ENCODE results near the gene LIN7C. TPM values are rescaled to one million over a fixed set of nuclear protein-coding genes. Genes with fewer than 3 reads are reported as not detected.
A peak's percentile ranks its signal among the peaks of the same experiment; 100 is the strongest.

Gene LIN7C
- total and polyA plus RNA-seq, 9 of the 15 experiments (the other 6 are each of a cell fraction or from before 2014, with no cell fraction given): 10.8 to 52.7 (median 21.5) TPM

GRCh38 chr11:27506200-27507182 is at the start of gene LIN7C (continued):
- TF ChIP-seq, protein P1, sequence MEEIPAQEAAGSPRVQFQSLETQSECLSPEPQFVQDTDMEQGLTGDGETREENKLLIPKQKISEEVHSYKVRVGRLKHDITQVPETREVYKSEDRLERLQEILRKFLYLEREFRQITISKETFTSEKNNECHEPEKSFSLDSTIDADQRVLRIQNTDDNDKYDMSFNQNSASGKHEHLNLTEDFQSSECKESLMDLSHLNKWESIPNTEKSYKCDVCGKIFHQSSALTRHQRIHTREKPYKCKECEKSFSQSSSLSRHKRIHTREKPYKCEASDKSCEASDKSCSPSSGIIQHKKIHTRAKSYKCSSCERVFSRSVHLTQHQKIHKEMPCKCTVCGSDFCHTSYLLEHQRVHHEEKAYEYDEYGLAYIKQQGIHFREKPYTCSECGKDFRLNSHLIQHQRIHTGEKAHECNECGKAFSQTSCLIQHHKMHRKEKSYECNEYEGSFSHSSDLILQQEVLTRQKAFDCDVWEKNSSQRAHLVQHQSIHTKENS (CRISPR knock-in tag; IDR thresholded peaks at IDR 0.05): no peak
- TF ChIP-seq GTF2F1 (IDR thresholded peaks at IDR 0.05; ENCODE audit: low read depth, low read length) (0 out of 2 replicates have a peak, but pooled peaks have one; percentile 71), MXI1 (IDR thresholded peaks at IDR 0.05; ENCODE audit: low read depth, low read length) (0 out of 2 replicates have a peak, but pooled peaks have one; percentile 3), RHOXF2B (CRISPR knock-in tag; conservative IDR thresholded peaks at IDR 0.05) (peak; percentile 38; the same call in 1 of the 2 replicates), RBM17 (IDR thresholded peaks at IDR 0.05; ENCODE audit: borderline replicate concordance, low read depth, low read length) (no peak), CBX5 (IDR thresholded peaks at IDR 0.05; ENCODE audit: borderline replicate concordance, low read depth) (no peak), ZNF311 (CRISPR knock-in tag; IDR thresholded peaks at IDR 0.05) (no peak), NFYB (IDR thresholded peaks at IDR 0.05; ENCODE audit: extremely low read depth, insufficient read length) (no peak), EZH2 (IDR thresholded peaks at IDR 0.05; ENCODE audit: borderline replicate concordance, low read depth, low read length) (no peak), BCOR (IDR thresholded peaks at IDR 0.05) (peak; percentile 50), KLF13 (tag; IDR thresholded peaks at IDR 0.05; ENCODE audit: borderline replicate concordance, low read depth) (peak; percentile 55; the same call in 1 of the 2 replicates), MYC (IDR thresholded peaks at IDR 0.05; ENCODE audit: low read depth, low read length) (peak; percentile 46), MYC (CRISPR knock-in tag; IDR thresholded peaks at IDR 0.05; ENCODE audit: borderline replicate concordance, low read depth) (no peak; the same call in 1 of the 2 replicates), CHD1 (IDR thresholded peaks at IDR 0.05; ENCODE audit: low read length) (peak; percentile 73), RCOR1 (IDR thresholded peaks at IDR 0.05; ENCODE audit: borderline replicate concordance in 1 of 2, low read depth in 2 of 2, low read length in 2 of 2) (0 out of 4 replicates have a peak, but pooled peaks of 1 of the 2 experiments have one; percentile 0), SAFB2 (IDR thresholded peaks at IDR 0.05; ENCODE audit: borderline replicate concordance, low read depth, low read length, severe bottlenecking) (no peak), POLR2A (conservative IDR thresholded peaks at IDR 0.05) (peak; percentile 98)
- TF ChIP-seq, protein P2, sequence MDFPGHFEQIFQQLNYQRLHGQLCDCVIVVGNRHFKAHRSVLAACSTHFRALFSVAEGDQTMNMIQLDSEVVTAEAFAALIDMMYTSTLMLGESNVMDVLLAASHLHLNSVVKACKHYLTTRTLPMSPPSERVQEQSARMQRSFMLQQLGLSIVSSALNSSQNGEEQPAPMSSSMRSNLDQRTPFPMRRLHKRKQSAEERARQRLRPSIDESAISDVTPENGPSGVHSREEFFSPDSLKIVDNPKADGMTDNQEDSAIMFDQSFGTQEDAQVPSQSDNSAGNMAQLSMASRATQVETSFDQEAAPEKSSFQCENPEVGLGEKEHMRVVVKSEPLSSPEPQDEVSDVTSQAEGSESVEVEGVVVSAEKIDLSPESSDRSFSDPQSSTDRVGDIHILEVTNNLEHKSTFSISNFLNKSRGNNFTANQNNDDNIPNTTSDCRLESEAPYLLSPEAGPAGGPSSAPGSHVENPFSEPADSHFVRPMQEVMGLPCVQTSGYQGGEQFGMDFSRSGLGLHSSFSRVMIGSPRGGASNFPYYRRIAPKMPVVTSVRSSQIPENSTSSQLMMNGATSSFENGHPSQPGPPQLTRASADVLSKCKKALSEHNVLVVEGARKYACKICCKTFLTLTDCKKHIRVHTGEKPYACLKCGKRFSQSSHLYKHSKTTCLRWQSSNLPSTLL (IDR thresholded peaks at IDR 0.05): no peak
- TF ChIP-seq, protein P3, sequence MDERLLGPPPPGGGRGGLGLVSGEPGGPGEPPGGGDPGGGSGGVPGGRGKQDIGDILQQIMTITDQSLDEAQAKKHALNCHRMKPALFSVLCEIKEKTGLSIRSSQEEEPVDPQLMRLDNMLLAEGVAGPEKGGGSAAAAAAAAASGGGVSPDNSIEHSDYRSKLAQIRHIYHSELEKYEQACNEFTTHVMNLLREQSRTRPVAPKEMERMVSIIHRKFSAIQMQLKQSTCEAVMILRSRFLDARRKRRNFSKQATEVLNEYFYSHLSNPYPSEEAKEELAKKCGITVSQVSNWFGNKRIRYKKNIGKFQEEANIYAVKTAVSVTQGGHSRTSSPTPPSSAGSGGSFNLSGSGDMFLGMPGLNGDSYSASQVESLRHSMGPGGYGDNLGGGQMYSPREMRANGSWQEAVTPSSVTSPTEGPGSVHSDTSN (CRISPR knock-in tag; IDR thresholded peaks at IDR 0.05; ENCODE audit: low read depth): no peak
- TF ChIP-seq, protein P3 (tag; conservative IDR thresholded peaks at IDR 0.05; ENCODE audit: low read depth): no peak
